ENCODE measurements around the gene ASIC1. TPM values are rescaled to one million over a fixed set of nuclear protein-coding genes. Genes with fewer than 3 reads are reported as not detected.
A peak's percentile ranks its signal among the peaks of the same experiment; 100 is the strongest.
"Not testable (repeated sequence)": the region's sequence is repeated elsewhere in the genome, so short reads cannot be mapped to it uniquely, and the experiment has no call there.

The ASIC1 gene
- polyA plus RNA-seq, 3 donors, result 3.3 to 4.1 (median 4.0) TPM

GRCh38 chr12:50081096-50081808 lies 23.9 kb downstream of the ASIC1 start:
- DNase-seq (ENCODE audit: low read depth in 3 of 3, low spot score in 2 of 3), result no peak

DNA sequence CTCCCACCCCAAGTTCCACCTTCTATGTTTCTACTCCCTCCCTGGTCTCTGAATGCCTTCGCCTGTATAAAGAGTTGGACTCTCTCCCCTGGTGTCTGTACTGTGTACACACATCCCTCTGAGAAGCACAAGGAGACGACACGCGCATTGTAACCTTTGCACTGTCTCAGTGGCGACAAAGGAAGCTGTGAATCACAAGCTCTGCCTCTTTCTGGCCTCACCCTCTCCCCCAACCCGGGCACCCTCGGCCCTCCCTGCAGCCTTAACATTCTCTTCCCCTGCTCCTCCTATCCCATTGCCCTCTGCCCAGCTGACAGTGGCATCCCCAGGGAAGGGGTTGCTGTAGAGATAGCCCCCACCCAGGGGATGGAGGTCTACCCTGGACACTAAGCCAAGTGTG lies 25.2 kb downstream of the ASIC1 start:
- no peak for DNase-seq (ENCODE audit: low read depth in 3 of 3, low spot score in 2 of 3)

DNA sequence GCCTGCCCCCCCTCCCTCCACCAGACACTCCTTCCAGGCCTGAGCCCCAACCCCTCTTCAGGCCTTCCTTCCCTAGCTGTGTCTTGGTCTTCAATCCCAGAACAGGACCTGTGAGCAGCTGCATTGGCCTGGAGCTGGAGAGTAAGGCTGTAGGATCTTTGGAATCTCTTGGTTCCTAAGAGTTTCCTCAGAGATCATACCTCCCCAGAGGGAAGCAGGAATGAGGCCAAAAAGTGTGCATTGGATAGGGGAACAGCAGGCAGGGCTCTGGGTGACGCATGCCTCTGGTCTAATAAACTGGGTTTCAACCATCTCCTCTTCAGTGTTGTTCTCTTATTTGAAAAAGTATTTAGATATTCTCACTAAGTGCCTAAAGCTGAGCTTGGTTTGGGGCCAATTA lies 25.9 kb downstream of the ASIC1 start:
- DNase-seq (ENCODE audit: low read depth in 3 of 3, low spot score in 2 of 3), result no peak

- DNase-seq (ENCODE audit: low read depth in 3 of 3, low spot score in 2 of 3), result not testable (repeated sequence)
Measured at GRCh38 chr12:50084409-50084774, 27.0 kb downstream of the ASIC1 start.

- DNase-seq (ENCODE audit: low read depth in 3 of 3, low spot score in 2 of 3), result peak; percentile 74 to 85 (median 84)
Measured at GRCh38 chr12:50084775-50085614, 27.6 kb downstream of the ASIC1 start, which contains the start of gene SMARCD1. TSS of gene SMARCD1 (plus strand) at chr12:50085342. CDS start at chr12:50085370, 28 bp downstream.

DNA sequence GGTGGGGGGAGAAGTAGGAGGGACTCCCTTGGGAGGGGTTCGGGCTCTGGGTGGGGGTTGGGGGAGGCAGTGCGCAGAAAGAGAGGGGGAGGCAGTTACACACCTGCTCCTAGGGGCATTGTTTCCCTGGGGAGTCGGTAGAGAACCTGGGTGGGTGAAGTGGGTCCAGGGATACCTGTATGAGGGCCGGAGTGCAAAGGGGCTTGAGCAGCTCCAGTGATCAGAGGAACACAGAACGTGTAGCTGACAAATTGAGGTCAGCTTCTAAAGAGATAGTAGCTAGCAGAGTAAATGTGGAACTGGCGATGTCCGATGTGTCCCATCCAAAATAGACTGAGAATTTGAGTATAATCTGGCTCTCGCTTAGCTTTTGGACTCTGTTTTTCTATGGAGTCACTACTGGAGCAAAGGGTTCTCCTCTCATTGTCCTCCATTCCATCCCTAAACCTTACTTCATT lies 28.2 kb downstream of the ASIC1 start:
- no peak for DNase-seq (ENCODE audit: low read depth in 3 of 3, low spot score in 2 of 3)

DNA sequence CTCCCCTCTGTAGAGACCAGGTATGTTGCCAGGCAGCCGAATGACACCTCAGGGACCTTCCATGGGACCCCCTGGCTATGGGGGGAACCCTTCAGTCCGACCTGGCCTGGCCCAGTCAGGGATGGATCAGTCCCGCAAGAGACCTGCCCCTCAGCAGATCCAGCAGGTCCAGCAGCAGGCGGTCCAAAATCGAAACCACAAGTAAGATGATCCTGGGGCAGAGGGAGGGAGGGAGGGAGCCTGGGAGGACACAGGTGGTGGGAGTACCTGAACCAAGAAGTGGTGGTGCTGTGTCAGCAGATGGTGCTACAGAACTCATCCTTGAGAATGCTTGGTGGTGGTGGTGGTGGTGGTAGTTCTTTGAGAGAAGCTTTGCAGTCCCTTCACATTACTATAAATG lies 28.8 kb downstream of the ASIC1 start:
- DNase-seq (ENCODE audit: low read depth in 3 of 3, low spot score in 2 of 3), result no peak

DNA sequence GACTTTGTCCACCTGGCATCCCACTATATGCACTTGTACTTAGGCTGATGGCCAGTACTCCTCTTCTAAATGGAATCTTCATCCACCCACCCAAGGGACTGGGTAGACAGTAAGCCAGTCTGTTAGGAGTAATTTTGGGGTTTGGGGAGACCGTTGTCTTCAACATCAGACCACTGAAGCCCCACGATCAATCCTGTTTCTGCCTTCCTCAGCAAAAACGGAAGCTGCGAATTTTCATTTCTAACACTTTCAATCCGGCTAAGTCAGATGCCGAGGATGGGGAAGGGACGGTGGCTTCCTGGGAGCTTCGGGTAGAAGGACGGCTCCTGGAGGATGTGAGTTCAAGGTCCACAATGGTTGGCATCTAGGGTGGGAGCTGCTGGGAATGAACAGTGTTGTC lies 29.8 kb downstream of the ASIC1 start:
- DNase-seq (ENCODE audit: low read depth in 3 of 3, low spot score in 2 of 3), result no peak

GRCh38 chr12:50087995-50088394 lies 30.6 kb downstream of the ASIC1 start:
- no peak for DNase-seq (ENCODE audit: low read depth in 3 of 3, low spot score in 2 of 3)

DNA sequence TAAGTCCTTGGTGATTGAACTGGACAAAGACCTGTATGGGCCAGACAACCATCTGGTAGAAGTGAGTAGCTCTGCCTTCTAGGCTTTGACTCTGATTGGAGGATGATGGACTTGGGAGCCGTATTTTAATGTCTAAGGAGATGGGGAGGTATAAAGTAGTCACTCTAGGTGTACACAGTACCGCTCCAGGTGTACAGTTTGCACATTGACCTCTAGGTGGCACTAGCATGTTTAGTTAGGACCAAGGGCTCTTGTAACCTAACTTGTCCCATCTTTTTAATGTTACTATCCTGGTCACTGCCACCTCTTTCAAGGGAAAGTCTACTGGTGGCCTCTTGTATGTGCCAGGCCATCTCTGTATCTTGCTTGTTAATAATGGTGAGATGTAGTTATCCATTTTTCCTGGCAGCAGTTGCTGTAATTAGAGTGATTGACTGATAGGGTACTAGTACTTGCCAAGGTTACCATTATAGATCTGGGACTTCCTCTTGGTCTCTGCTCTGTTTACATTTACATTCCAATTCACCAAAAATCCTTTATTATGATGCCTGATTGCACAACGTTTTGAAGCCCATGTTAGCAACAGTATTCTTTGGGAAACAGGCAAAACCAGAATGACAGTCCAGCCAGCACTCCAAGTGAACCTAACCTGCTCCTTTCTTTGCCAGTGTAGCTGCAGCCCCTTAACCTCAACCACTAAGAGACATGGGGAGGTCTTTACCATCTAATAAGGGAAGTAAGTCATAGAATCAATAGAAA lies 31.4 kb downstream of the ASIC1 start:
- DNase-seq (ENCODE audit: low read depth in 3 of 3, low spot score in 2 of 3), result no peak

DNA sequence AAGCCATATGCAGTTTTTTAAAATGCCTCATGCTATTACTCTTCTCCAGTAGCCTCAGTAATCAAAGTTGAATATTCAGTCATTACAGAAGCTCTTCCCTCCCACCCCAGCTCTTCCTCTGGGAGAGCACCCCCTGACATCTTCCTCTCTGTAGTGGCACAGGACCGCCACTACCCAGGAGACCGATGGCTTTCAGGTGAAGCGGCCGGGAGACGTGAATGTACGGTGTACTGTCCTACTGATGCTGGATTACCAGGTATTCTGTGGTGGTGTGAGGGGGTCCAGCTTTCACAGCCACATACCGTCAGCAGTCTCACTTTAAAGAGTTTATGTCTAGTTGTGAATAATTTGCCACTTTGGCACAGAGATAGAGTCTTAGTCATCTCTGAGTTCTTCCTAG lies 32.3 kb downstream of the ASIC1 start:
- DNase-seq (ENCODE audit: low read depth in 3 of 3, low spot score in 2 of 3), result no peak

DNA sequence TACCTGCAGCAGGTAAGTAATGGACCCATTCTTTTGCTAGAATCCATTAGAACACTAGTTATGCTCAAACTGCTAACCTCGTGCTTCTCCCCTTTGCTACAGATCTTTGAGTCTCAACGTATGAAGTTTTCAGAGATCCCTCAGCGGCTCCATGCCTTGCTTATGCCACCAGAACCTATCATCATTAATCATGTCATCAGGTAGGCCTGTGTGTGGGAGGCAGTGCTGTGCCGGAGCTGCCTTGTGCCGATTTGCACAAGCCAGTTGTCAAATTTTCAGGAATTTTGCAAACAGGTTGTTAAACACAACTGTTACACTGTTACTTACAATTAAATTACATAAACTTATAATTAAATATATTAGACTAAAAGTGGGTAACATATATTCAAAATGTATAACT lies 33.0 kb downstream of the ASIC1 start:
- no peak for DNase-seq (ENCODE audit: low read depth in 3 of 3, low spot score in 2 of 3)

- DNase-seq (ENCODE audit: low read depth in 3 of 3, low spot score in 2 of 3), result no peak
Measured at GRCh38 chr12:50097952-50098351, 40.6 kb downstream of the ASIC1 start.

DNA sequence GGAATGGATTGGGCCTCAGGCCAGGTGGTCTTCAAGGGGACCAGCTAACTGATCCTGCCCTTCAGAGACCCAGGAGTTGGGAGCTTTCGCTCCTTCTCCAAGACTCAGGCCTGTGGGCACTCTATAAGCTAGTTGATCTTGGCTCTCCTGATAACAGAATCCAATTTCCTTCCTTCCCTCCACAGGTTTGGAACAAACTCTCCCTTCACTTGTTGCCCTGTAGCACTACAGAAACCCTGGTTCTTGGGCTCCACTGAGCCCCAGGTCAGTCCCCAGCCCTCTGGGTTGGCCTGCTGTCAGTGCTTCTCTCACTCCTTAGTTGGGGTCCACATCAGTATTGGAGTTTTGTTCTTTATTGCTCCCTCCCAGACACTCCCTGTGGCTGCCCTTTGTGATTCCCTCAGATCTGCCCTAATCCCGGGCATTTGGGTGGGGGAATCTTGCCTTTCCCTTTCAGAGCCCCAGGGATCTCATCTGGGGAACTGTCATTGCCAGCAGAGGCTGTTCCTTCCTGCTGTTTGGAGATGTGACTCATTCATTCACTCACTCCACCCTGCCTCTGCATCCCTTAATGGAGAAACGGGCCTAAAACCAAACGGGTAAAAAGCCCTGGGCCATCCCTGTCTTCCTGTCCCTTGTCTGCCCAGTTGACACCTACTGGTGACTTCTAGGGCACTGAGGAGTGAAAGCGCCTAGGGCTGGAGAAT lies 42.1 kb downstream of the ASIC1 start:
- DNase-seq (ENCODE audit: low read depth in 3 of 3, low spot score in 2 of 3), result no peak

DNA sequence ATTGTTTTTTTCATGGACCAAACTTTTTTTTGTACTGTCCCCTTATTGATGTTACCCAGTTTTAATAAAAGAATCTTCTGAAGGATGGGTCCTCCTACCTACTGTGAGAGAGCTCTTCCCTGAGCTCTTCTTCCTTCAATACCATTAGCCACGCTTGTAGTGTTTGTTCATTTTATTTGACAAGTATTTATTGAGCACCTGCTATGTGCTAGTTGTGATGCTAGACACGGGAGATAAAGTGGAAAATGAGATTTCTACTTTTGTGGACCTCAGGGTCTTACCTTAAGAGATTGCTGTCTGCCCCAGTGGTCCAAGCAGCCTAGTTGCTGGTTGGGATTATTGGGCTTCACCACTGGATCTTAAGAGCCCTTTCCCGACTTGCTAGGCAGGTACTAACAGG lies 43.2 kb downstream of the ASIC1 start:
- DNase-seq (ENCODE audit: low read depth in 3 of 3, low spot score in 2 of 3), result no peak

DNA sequence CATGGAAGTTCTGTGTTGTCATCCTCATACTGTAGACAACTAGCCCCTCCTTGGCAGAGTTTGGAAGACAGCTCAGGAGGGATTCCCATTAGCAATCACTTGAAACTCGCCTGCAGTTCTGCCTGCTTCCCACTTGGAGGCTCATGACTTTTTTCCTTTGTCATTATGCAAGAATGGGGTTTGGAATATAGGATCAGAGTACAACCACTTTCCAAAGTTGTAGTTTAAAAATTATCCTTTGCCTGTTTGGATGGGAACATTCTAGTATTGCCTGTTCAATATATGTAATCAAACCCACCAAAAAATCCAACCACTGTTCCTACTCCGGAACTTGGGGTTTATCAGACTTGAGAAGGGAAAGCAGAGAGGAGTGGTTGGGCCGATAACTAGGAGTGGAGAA lies 44.3 kb downstream of the ASIC1 start:
- no peak for DNase-seq (ENCODE audit: low read depth in 3 of 3, low spot score in 2 of 3)

GRCh38 chr12:50102131-50102531 lies 44.7 kb downstream of the ASIC1 start:
- no peak for DNase-seq (ENCODE audit: low read depth in 3 of 3, low spot score in 2 of 3)

GRCh38 chr12:50102646-50103309 lies 45.4 kb downstream of the ASIC1 start:
- DNase-seq (ENCODE audit: low read depth in 3 of 3, low spot score in 2 of 3), result no peak

DNA sequence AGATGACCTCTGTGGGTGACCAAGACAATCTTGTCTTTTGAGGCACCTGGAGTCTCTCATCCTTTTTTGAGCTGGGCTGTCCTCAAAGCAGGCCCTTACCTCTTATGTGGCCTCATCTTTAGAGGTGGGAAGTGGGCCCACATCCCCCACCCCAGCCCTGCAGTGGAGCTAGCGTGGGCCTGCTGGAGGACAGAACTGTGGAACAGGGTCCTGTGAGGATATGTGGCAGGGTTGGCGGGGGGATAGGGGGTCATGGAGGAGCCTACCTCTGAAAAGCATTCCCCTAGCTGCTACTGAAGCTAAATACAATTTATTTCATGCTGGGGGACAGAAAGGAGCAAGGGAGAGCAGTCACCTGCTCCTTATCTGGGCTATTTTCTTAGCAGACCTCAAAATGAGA lies 46.0 kb downstream of the ASIC1 start:
- no peak for DNase-seq (ENCODE audit: low read depth in 3 of 3, low spot score in 2 of 3)

DNA sequence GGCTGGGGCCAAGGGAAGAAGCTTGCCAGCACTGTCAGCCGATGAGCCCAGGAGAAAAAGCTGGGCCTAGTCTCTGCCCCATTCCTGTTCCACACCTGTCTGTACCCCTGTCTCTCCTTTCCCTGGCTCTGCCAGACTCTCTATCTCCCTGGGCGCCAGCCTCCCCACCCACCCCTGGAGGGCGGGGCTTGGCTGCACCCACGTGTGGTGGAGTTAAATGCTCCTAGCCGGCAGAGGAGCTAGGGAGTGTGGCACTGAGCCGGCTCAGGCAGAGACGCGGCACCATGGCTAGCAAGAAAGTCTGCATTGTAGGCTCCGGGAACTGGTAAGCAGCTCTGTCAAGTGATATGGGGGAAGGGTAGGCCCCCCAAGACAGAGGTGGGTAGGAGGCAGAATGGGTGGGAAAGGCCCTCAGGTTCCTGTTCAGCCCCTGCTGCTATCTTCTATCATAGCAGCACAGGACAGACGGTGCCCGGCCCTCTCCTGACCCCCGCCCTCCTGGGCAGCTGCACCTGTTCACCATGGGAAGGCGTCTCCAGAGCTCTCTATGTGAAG lies 46.4 kb downstream of the ASIC1 start, which contains the start of gene GPD1:
GPD1 (plus strand) TSS at position 242 of the 555 bp plus-strand sequence; CDS start at position 285, 43 bp downstream.
- DNase-seq (ENCODE audit: low read depth in 3 of 3, low spot score in 2 of 3), result no peak
